ENCODE measurements around the gene MAN1B1. TPM values are rescaled to one million over a fixed set of nuclear protein-coding genes. Genes with fewer than 3 reads are reported as not detected.

The MAN1B1 gene
- total and polyA plus RNA-seq, 2 donors (not counting 1 experiment from before 2014, with no cell fraction given) = 45.5 to 96.6 TPM

DNA sequence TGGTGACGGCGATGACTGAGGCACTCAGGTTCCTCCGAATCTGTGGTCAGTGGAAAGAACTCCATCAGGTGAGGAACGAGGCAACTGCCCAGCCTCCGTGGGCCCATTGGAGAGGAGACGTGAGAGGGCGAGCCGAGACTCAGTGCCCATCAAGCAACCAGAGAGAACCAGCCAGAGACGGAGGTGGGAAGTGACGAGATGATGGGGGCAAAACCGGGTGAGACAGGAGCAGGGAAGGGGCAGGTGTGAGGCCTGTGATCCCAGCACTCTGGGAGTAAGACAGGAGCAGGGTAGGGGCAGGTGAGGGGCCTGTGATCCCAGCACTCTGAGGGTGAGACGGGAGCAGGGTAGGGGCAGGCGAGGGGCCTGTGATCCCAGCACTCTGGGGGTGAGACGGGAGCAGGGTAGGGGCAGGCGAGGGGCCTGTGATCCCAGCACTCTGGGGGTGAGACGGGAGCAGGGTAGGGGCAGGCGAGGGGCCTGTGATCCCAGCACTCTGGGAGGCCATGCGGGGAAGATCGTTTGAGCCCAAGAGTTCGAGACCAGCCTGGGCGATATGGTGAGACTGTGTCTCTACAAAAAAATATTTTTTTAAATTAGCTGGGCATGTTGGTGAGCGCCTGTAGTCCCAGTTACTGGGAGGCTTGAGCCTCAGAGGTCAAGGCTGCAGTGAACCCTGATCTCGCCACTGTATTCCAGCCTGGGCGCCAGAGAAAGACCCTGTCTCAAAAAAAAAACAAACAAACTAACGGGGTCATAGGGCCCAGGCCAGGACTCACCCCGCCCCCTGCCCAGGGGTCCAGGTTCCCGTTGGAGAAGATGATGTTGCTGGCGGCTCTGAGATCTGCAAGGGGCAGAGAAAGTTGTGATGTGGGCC, 24.4 kb downstream of the MAN1B1 start:
- Histone ChIP-seq H3K4me1 (ENCODE audit: control insufficient read depth, extremely low read depth, insufficient read depth, low read length) (no peaks in the 10 kb centered on the region), H3K9ac (ENCODE audit: insufficient read depth, low read length) (no peak overlapping the region), H3K4me2 (ENCODE audit: extremely low read depth, insufficient read depth, low read length) (no peak overlapping the region), H4K20me1 (ENCODE audit: control insufficient read depth, extremely low read depth, insufficient read depth, low read length) (no peaks in the 10 kb centered on the region), H3K36me3 (ENCODE audit: control insufficient read depth, insufficient read depth, low read length) (peaks cover 33% of the 10 kb centered on the region), H3K79me2 (ENCODE audit: control insufficient read depth, insufficient read depth, low read length) (no peaks in the 10 kb centered on the region), H3K4me3 (replicated peaks in 1 of 4; ENCODE audit: control extremely low read depth in 1 of 4, insufficient read depth in 1 of 4, low read depth in 3 of 4, low read length in 4 of 4) (no peak overlapping the region), H3K27me3 (ENCODE audit: control insufficient read depth, insufficient read depth, low read length) (no peaks in the 10 kb centered on the region), H3K27ac (ENCODE audit: insufficient read depth, low read length) (no peak overlapping the region), H3K9me3 (ENCODE audit: control insufficient read depth, insufficient read depth, low read depth, low read length) (no peaks in the 10 kb centered on the region), H2AFZ (ENCODE audit: low read length) (no peak overlapping the region)
- DNase-seq (ENCODE audit: low read depth in 2 of 2) = no peak
- TF ChIP-seq EZH2 (IDR thresholded peaks at IDR 0.05; ENCODE audit: low read length, missing control alignments) = no peak
- TF ChIP-seq, protein P1, sequence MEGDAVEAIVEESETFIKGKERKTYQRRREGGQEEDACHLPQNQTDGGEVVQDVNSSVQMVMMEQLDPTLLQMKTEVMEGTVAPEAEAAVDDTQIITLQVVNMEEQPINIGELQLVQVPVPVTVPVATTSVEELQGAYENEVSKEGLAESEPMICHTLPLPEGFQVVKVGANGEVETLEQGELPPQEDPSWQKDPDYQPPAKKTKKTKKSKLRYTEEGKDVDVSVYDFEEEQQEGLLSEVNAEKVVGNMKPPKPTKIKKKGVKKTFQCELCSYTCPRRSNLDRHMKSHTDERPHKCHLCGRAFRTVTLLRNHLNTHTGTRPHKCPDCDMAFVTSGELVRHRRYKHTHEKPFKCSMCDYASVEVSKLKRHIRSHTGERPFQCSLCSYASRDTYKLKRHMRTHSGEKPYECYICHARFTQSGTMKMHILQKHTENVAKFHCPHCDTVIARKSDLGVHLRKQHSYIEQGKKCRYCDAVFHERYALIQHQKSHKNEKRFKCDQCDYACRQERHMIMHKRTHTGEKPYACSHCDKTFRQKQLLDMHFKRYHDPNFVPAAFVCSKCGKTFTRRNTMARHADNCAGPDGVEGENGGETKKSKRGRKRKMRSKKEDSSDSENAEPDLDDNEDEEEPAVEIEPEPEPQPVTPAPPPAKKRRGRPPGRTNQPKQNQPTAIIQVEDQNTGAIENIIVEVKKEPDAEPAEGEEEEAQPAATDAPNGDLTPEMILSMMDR (conservative IDR thresholded peaks at IDR 0.05 in 1 of 2, IDR thresholded peaks at IDR 0.05 in 1 of 2; ENCODE audit: low read depth in 1 of 2, low read length in 2 of 2) = no peak

DNA sequence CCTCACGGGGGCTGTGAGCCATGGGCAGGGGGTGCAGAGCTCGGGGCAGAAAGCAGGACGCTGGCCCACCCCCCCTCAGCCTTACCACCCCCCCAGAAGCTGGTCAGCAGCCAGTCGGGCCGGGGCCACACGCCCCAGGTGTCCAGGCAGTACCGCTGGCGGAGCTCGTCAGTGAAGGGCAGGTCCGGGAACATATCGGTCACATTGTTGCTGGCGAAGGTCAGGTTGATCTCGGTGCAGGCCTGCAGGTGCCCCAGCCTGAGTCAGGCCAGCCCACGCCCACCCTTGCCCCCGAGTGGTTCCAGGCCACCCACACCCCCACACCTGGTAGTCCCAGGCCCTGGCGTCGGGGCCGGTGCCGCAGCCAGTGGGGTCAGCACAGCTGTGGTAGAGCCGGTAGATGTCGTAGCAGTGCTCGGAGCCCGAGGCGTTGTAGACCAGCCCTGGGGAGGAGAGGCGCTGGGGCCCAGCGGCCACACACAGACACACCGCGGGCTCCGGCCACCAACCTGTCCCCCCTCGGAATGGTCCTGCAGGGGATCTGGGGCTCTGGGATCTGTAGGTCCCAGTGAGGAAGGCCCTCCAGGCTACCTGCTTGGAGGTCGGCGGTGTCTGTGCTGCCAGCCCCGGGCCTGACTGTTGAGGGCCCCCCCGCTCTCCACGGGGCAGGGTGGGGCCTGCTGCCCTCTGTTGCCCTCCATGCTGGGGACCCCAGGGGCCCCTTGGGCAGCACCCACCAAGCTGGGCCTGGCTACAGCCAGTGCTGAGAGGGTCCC, 25.2 kb downstream of the MAN1B1 start:
- no peak overlapping the region for H3K4me2 ChIP-seq (ENCODE audit: extremely low read depth, insufficient read depth, low read length)
- peaks cover 28% of the 10 kb centered on the region for H3K36me3 ChIP-seq (ENCODE audit: control insufficient read depth, insufficient read depth, low read length)
- no peak overlapping the region for H2AFZ ChIP-seq (ENCODE audit: low read length)
- H3K27me3 ChIP-seq (ENCODE audit: control insufficient read depth, insufficient read depth, low read length) = no peaks in the 10 kb centered on the region
- no peaks in the 10 kb centered on the region for H3K79me2 ChIP-seq (ENCODE audit: control insufficient read depth, insufficient read depth, low read length)
- no peak overlapping the region for H3K9ac ChIP-seq (ENCODE audit: insufficient read depth, low read length)
- H3K27ac ChIP-seq (ENCODE audit: insufficient read depth, low read length) = no peak overlapping the region
- TF ChIP-seq, protein P1 (conservative IDR thresholded peaks at IDR 0.05 in 1 of 2, IDR thresholded peaks at IDR 0.05 in 1 of 2; ENCODE audit: low read depth in 1 of 2, low read length in 2 of 2) = no peak
- TF ChIP-seq EZH2 (IDR thresholded peaks at IDR 0.05; ENCODE audit: low read length, missing control alignments) = no peak
- H3K4me3 ChIP-seq (replicated peaks in 1 of 4; ENCODE audit: control extremely low read depth in 1 of 4, insufficient read depth in 1 of 4, low read depth in 3 of 4, low read length in 4 of 4) = no peak overlapping the region
- H3K4me1 ChIP-seq (ENCODE audit: control insufficient read depth, extremely low read depth, insufficient read depth, low read length) = no peaks in the 10 kb centered on the region
- H3K9me3 ChIP-seq (ENCODE audit: control insufficient read depth, insufficient read depth, low read depth, low read length) = no peaks in the 10 kb centered on the region
- no peak for DNase-seq (ENCODE audit: low read depth in 2 of 2)
- no peaks in the 10 kb centered on the region for H4K20me1 ChIP-seq (ENCODE audit: control insufficient read depth, extremely low read depth, insufficient read depth, low read length)

All from fibroblast of lung (primary cell).